Endothelial cell of umbilical vein (primary cell): Measurements from ENCODE around the gene PAAF1. TPM values are rescaled to one million over a fixed set of nuclear protein-coding genes. Genes with fewer than 3 reads are reported as not detected.

Source experiments
- BruUV-seq: library from RNA; stranded (reverse); fragments of 400-500 nt; replicated peaks from 2 replicates; lab custom pipeline; 2021; lab: Mats Ljungman, UMichigan
- CTCF ChIA-PET: fragments of 300-600, 350-600 bp; sonication (Branson Sonifier 250); formaldehyde crosslinking; loops from one replicate; lab custom pipeline; 2021; ENCODE audit warnings: antibody characterized with exemption, inconsistent platforms; lab: Charles Lee
- POLR2A ChIA-PET: fragments of 300-600, 350-600 bp; sonication (Branson Sonifier 250); formaldehyde crosslinking; loops from one replicate; lab custom pipeline; 2021; ENCODE audit warnings: antibody characterized with exemption, inconsistent platforms; lab: Charles Lee
- DNase-seq: peaks from one replicate; pipeline ENCODE4 v3.0.0-alpha.2; 2011; ENCODE audit warnings: low read depth, low spot score
- FAIRE-seq: peaks from 2 replicates; lab custom pipeline; 2011; peaks lifted over from hg19 to GRCh38; lab: Jason Lieb, UNC
- H2AFZ ChIP-seq: 2 replicates; pipeline ENCODE4 v1.6.0; 2012; ENCODE audit warnings: low read depth, low read length, control low read depth, inconsistent platforms
- H3K27ac ChIP-seq: 2 replicates; pipeline ENCODE4 v1.5.1; 2011; ENCODE audit warnings: low read depth, mild to moderate bottlenecking, control low read depth, low read length, moderate library complexity; ENCODE audit not compliant: insufficient read depth
- H3K27me3 ChIP-seq, 2 experiments: 2 replicates each; pipeline versions ENCODE4 v1.6.0 to v1.6.1; 2011; ENCODE audit warnings: low read length in 2 of 2, mixed read lengths in 1 of 2; ENCODE audit not compliant: control insufficient read depth in 2 of 2, insufficient read depth in 2 of 2
- H3K36me3 ChIP-seq, 2 experiments: 2 replicates in 1 of 2; 3 replicates in 1 of 2; pipeline ENCODE4 v1.5.1; 2011; ENCODE audit warnings: low read length in 2 of 2, mild to moderate bottlenecking in 1 of 2, moderate library complexity in 1 of 2; ENCODE audit not compliant: control insufficient read depth in 2 of 2, insufficient read depth in 2 of 2; ENCODE audit errors: extremely low read depth in 1 of 2
- H3K4me1 ChIP-seq: 3 replicates; pipeline ENCODE4 v1.5.1; 2011; ENCODE audit warnings: mild to moderate bottlenecking, low read length; ENCODE audit not compliant: control insufficient read depth, insufficient read depth; ENCODE audit errors: extremely low read depth
- H3K4me2 ChIP-seq: 2 replicates; pipeline ENCODE4 v1.6.1; 2011; ENCODE audit warnings: low read length, control low read depth, mixed read lengths; ENCODE audit not compliant: insufficient read depth
- H3K4me3 ChIP-seq, 3 experiments: fragments of 200-600 bp in 1 of 3; sonication (generic), shearing (Covaris generic) in 1 of 3; replicated peaks in 1 of 3; 2 replicates each; pipeline ENCODE4 v1.5.1; 2011 to 2016; ENCODE audit warnings: control low read depth in 3 of 3, low read length in 3 of 3, mild to moderate bottlenecking in 2 of 3, inconsistent platforms in 1 of 3, low read depth in 1 of 3, moderate library complexity in 1 of 3; ENCODE audit not compliant: insufficient read depth in 1 of 3
- H3K79me2 ChIP-seq: 2 replicates; pipeline ENCODE4 v1.6.0; 2012; ENCODE audit warnings: low read length, inconsistent platforms; ENCODE audit not compliant: control insufficient read depth, insufficient read depth
- H3K9ac ChIP-seq: replicated peaks from 2 replicates; pipeline ENCODE3; 2011; ENCODE audit warnings: low read length, control low read depth; ENCODE audit not compliant: insufficient read depth; ENCODE audit errors: extremely low read depth
- H3K9me1 ChIP-seq: replicated peaks from 3 replicates; pipeline ENCODE4 v1.6.0; 2011; ENCODE audit warnings: mild to moderate bottlenecking, low read length; ENCODE audit not compliant: control insufficient read depth, insufficient read depth; ENCODE audit errors: extremely low read depth
- H3K9me3 ChIP-seq: replicated peaks from 2 replicates; pipeline ENCODE4 v1.5.1; 2012; ENCODE audit warnings: low read length, inconsistent platforms; ENCODE audit not compliant: control insufficient read depth, insufficient read depth
- H4K20me1 ChIP-seq: replicated peaks from 2 replicates; pipeline ENCODE3; 2011; ENCODE audit warnings: mild to moderate bottlenecking, low read length; ENCODE audit not compliant: control insufficient read depth, insufficient read depth; ENCODE audit errors: extremely low read depth
- CTCF ChIP-seq, 2 donors: IDR thresholded peaks; 1 replicate in 1 of 2; 2 replicates in 1 of 2; pipeline ENCODE4 v1.5.1; 2011; ENCODE audit warnings: low read length in 2 of 2, mild to moderate bottlenecking in 2 of 2, moderate library complexity in 2 of 2, control low read depth in 1 of 2, inconsistent platforms in 1 of 2, low read depth in 1 of 2; ENCODE audit not compliant: insufficient read depth in 1 of 2; ENCODE audit errors: extremely low read depth in 1 of 2
- EZH2 ChIP-seq: IDR thresholded peaks from 2 replicates; pipeline ENCODE4 v1.6.1; 2012; ENCODE audit warnings: borderline replicate concordance, low read depth, mild to moderate bottlenecking, moderate library complexity, low read length, inconsistent platforms; ENCODE audit not compliant: severe bottlenecking
- FOS ChIP-seq: IDR thresholded peaks from 2 replicates; pipeline ENCODE4 v1.6.1; 2011; ENCODE audit warnings: mild to moderate bottlenecking, low read length, moderate library complexity, borderline replicate concordance; ENCODE audit not compliant: insufficient read depth
- GATA2 ChIP-seq: IDR thresholded peaks from 2 replicates; pipeline ENCODE4 v1.7.0; 2011; ENCODE audit warnings: low read depth, mild to moderate bottlenecking, moderate library complexity, mixed read lengths, low read length; ENCODE audit not compliant: insufficient read length, insufficient read depth
- JUN ChIP-seq: IDR thresholded peaks from 2 replicates; pipeline ENCODE4 v1.6.1; 2011; ENCODE audit warnings: borderline replicate concordance, low read depth; ENCODE audit not compliant: insufficient read length, insufficient read depth
- MAX ChIP-seq: IDR thresholded peaks from 2 replicates; pipeline ENCODE4 v1.6.1; 2011; ENCODE audit not compliant: insufficient read depth, insufficient read length
- MYC ChIP-seq: IDR thresholded peaks from one replicate; pipeline ENCODE4 v1.6.1; 2011; ENCODE audit warnings: mild to moderate bottlenecking, low read depth, low read length
- POLR2A ChIP-seq: IDR thresholded peaks from 2 replicates; pipeline ENCODE4 v1.6.1; 2012; ENCODE audit warnings: low read depth, mild to moderate bottlenecking, control low read depth, low read length
- POLR2AphosphoS5 ChIP-seq: IDR thresholded peaks from 2 replicates; pipeline ENCODE4 v1.6.1; 2012; ENCODE audit warnings: low read depth, mild to moderate bottlenecking, control low read depth, low read length, moderate library complexity; ENCODE audit not compliant: insufficient read depth
- dilution Hi-C: fragments of 300-500 bp; cut with MboI; formaldehyde crosslinking; loops from one replicate; pipeline ENCODE4 v1.15.0; 2019; ENCODE audit warnings: low sequenced_read_pairs; ENCODE audit not compliant: extremely low pct_ligation_motif_present
- intact Hi-C: fragments of 100-400 bp; cut with micrococcal nuclease; formaldehyde crosslinking; loops from one replicate; pipeline ENCODE4 v1.10.0; 2022
- polyA plus RNA-seq, 4 experiments: library from polyadenylated mRNA; depleted of rRNA in 3 of 4; stranded (reverse) in 3 of 4; unstranded in 1 of 4; fragments of >200 nt; gene quantifications; 2 replicates each; pipeline versions ENCODE4 v1.2.1 to v1.2.3, GENCODE V29; 2011 to 2012; ENCODE audit warnings: missing spikeins in 1 of 4
- total RNA-seq: library from RNA; stranded (reverse); gene quantifications from 2 replicates; pipeline ENCODE4 v1.2.3, GENCODE V29; 2021

PAAF1 gene
- total and polyA plus RNA-seq, 2 donors (not counting 3 experiments of a cell fraction or from before 2014, with no cell fraction given), result 9.8 to 16.1 TPM

- no peaks in the 10 kb centered on the region for H3K9me3 ChIP-seq
- intact Hi-C loops (no loop called here), dilution Hi-C loops (no loop called here)
- no peaks in the 10 kb centered on the region for H3K9me1 ChIP-seq
- ChIA-PET POLR2A (no interaction called here), CTCF (interaction anchor here (1.7 kb wide), 1 partner anchor 7 kb away, joined by 4 read pairs; no protein-coding TSS in a partner anchor)
- H3K36me3 ChIP-seq, result peaks cover 0 to under 1% of the 10 kb centered on the region in 2 experiments
- BruUV-seq, result no TSS peak
- no peak overlapping the region for H3K9ac ChIP-seq
- no peak overlapping the region for H2AFZ ChIP-seq
- TF ChIP-seq EZH2, result no peak
- no peak for TF ChIP-seq FOS
- TF ChIP-seq GATA2, result no peak
- TF ChIP-seq MYC, result no peak
- no peak for TF ChIP-seq POLR2AphosphoS5
- TF ChIP-seq POLR2A, result no peak
- H3K4me3 ChIP-seq, result no peak overlapping the region
- no peaks in the 10 kb centered on the region for H3K79me2 ChIP-seq
- H3K4me2 ChIP-seq, result no peak overlapping the region
- no peaks in the 10 kb centered on the region for H3K4me1 ChIP-seq
- no peak for FAIRE-seq
- H3K27me3 ChIP-seq, result no peaks in the 10 kb centered on the region
- no peaks in the 10 kb centered on the region for H4K20me1 ChIP-seq
- DNase-seq, result no peak
- H3K27ac ChIP-seq, result no peak overlapping the region
Observed at GRCh38 chr11:73971175-73971719, 94.4 kb downstream of the PAAF1 start.

- no peak for FAIRE-seq
- Histone ChIP-seq H3K36me3 (peaks cover 0 to 6% of the 10 kb centered on the region in 2 experiments), H3K4me2 (no peak overlapping the region), H2AFZ (no peak overlapping the region), H3K4me1 (no peaks in the 10 kb centered on the region), H4K20me1 (no peaks in the 10 kb centered on the region), H3K9me3 (no peaks in the 10 kb centered on the region), H3K4me3 (no peak overlapping the region), H3K27ac (no peak overlapping the region), H3K9ac (no peak overlapping the region), H3K9me1 (no peaks in the 10 kb centered on the region), H3K79me2 (no peaks in the 10 kb centered on the region), H3K27me3 (no peaks in the 10 kb centered on the region)
- DNase-seq, result no peak
- ChIA-PET POLR2A (interaction anchor here (0.5 kb wide), 1 partner anchor 173 kb away, joined by 4 read pairs; no protein-coding TSS in a partner anchor), CTCF (interaction anchor here (0.6 to 1.7 kb wide), 2 partner anchors 8 to 22 kb away, joined by 3 to 4 read pairs; no protein-coding TSS in a partner anchor)
- intact Hi-C loops (no loop called here), dilution Hi-C loops (no loop called here)
- no TSS peak for BruUV-seq
- TF ChIP-seq POLR2A (no peak), GATA2 (no peak), MYC (no peak), CTCF (IDR thresholded peaks at IDR 0.05; ENCODE audit: extremely low read depth in 1 of 2, insufficient read depth in 1 of 2, low read depth in 1 of 2, low read length in 2 of 2) (no peak), MAX (no peak), JUN (no peak), FOS (no peak), EZH2 (no peak)
Observed at GRCh38 chr11:73972187-73972586, 95.4 kb downstream of the PAAF1 start.
